Ishikawa (cell line): ENCODE measurements around the gene CADPS.

ENCODE experiments used
- CEBPB ChIP-seq: IDR thresholded peaks from 2 replicates; pipeline ENCODE4 v1.6.1; 2012
- CREB1 ChIP-seq: IDR thresholded peaks from 2 replicates; pipeline ENCODE4 v1.6.1; 2012; ENCODE audit warnings: low read depth
- EGR1 ChIP-seq: IDR thresholded peaks from 2 replicates; pipeline ENCODE4 v1.6.1; 2012
- EP300 ChIP-seq: IDR thresholded peaks from 2 replicates; pipeline ENCODE4 v1.6.1; 2012; ENCODE audit warnings: borderline replicate concordance
- FOXM1 ChIP-seq: IDR thresholded peaks from 2 replicates; pipeline ENCODE4 v1.6.1; 2012; ENCODE audit warnings: low read depth, borderline replicate concordance
- MAX ChIP-seq: IDR thresholded peaks from 2 replicates; pipeline ENCODE4 v1.6.1; 2012
- NFIC ChIP-seq: IDR thresholded peaks from 2 replicates; pipeline ENCODE4 v1.6.1; 2012
- RAD21 ChIP-seq: IDR thresholded peaks from 2 replicates; pipeline ENCODE4 v1.6.1; 2012; ENCODE audit warnings: low read depth
- TAF1 ChIP-seq: IDR thresholded peaks from 2 replicates; pipeline ENCODE4 v1.6.1; 2012; ENCODE audit warnings: low read depth, mild to moderate bottlenecking
- TCF12 ChIP-seq: IDR thresholded peaks from 2 replicates; pipeline ENCODE4 v1.6.1; 2012; ENCODE audit warnings: low read depth
- TEAD4 ChIP-seq: IDR thresholded peaks from 2 replicates; pipeline ENCODE4 v1.6.1; 2012
- YY1 ChIP-seq: IDR thresholded peaks from 2 replicates; pipeline ENCODE4 v1.6.1; 2012; ENCODE audit warnings: low read depth
- ZBTB7A ChIP-seq: IDR thresholded peaks from 2 replicates; pipeline ENCODE4 v1.6.1; 2012; ENCODE audit warnings: low read depth
- TF ChIP-seq, protein P1 (sequence below): IDR thresholded peaks from 2 replicates; pipeline ENCODE4 v1.6.1; 2012; ENCODE audit warnings: low read depth, mild to moderate bottlenecking
- TF ChIP-seq, protein P2 (sequence below): IDR thresholded peaks from 2 replicates; pipeline ENCODE4 v1.6.1; 2012

Gene CADPS

GRCh38 chr3:62439176-62439813 lies 435.9 kb downstream of the CADPS start:
- TF ChIP-seq TEAD4 (no peak), CREB1 (no peak), ZBTB7A (no peak), FOXM1 (no peak), TCF12 (no peak), EP300 (no peak), YY1 (no peak), NFIC (no peak), CEBPB (no peak), EGR1 (no peak)
- TF ChIP-seq, protein P1, sequence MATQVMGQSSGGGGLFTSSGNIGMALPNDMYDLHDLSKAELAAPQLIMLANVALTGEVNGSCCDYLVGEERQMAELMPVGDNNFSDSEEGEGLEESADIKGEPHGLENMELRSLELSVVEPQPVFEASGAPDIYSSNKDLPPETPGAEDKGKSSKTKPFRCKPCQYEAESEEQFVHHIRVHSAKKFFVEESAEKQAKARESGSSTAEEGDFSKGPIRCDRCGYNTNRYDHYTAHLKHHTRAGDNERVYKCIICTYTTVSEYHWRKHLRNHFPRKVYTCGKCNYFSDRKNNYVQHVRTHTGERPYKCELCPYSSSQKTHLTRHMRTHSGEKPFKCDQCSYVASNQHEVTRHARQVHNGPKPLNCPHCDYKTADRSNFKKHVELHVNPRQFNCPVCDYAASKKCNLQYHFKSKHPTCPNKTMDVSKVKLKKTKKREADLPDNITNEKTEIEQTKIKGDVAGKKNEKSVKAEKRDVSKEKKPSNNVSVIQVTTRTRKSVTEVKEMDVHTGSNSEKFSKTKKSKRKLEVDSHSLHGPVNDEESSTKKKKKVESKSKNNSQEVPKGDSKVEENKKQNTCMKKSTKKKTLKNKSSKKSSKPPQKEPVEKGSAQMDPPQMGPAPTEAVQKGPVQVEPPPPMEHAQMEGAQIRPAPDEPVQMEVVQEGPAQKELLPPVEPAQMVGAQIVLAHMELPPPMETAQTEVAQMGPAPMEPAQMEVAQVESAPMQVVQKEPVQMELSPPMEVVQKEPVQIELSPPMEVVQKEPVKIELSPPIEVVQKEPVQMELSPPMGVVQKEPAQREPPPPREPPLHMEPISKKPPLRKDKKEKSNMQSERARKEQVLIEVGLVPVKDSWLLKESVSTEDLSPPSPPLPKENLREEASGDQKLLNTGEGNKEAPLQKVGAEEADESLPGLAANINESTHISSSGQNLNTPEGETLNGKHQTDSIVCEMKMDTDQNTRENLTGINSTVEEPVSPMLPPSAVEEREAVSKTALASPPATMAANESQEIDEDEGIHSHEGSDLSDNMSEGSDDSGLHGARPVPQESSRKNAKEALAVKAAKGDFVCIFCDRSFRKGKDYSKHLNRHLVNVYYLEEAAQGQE, result no peak
- TF ChIP-seq, protein P2, sequence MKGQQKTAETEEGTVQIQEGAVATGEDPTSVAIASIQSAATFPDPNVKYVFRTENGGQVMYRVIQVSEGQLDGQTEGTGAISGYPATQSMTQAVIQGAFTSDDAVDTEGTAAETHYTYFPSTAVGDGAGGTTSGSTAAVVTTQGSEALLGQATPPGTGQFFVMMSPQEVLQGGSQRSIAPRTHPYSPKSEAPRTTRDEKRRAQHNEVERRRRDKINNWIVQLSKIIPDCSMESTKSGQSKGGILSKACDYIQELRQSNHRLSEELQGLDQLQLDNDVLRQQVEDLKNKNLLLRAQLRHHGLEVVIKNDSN, result no peak

DNA sequence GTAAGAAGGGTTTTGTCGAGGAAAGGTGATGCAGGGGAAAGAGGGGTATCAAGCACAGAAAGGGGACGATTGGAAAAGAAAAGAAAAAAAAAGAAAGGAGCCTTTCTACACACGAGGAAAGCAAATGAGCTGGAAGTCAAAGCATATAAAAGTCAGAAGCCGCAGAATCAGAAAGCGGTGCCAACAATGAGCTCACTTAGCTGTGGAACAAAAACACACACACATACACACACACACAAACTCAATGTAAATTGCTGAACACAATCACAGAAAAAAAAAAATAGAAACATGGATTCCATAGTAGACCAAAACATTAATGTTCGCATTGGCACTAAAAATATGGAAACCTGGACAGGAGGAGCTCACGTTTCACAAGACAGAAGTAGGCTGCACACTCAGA lies 438.4 kb downstream of the CADPS start:
- TF ChIP-seq ZBTB7A, result no peak
- no peak for TF ChIP-seq CREB1
- no peak for TF ChIP-seq RAD21
- TF ChIP-seq MAX, result no peak
- no peak for TF ChIP-seq FOXM1
- TF ChIP-seq TCF12, result no peak
- TF ChIP-seq YY1, result no peak
- no peak for TF ChIP-seq TEAD4
- TF ChIP-seq EP300, result no peak
- TF ChIP-seq, protein P1, result no peak
- no peak for TF ChIP-seq CEBPB
- no peak for TF ChIP-seq TAF1
- TF ChIP-seq, protein P2, result no peak
- no peak for TF ChIP-seq NFIC
- no peak for TF ChIP-seq EGR1

- no peak for TF ChIP-seq YY1
- no peak for TF ChIP-seq CEBPB
- TF ChIP-seq RAD21, result no peak
- no peak for TF ChIP-seq EGR1
- no peak for TF ChIP-seq TCF12
- no peak for TF ChIP-seq EP300
- TF ChIP-seq, protein P2, result no peak
- TF ChIP-seq FOXM1, result no peak
- TF ChIP-seq TAF1, result no peak
- no peak for TF ChIP-seq TEAD4
- TF ChIP-seq NFIC, result no peak
- no peak for TF ChIP-seq MAX
- TF ChIP-seq ZBTB7A, result no peak
- TF ChIP-seq CREB1, result no peak
- TF ChIP-seq, protein P1, result no peak
Measured at GRCh38 chr3:62433396-62433795, 441.8 kb downstream of the CADPS start.

DNA sequence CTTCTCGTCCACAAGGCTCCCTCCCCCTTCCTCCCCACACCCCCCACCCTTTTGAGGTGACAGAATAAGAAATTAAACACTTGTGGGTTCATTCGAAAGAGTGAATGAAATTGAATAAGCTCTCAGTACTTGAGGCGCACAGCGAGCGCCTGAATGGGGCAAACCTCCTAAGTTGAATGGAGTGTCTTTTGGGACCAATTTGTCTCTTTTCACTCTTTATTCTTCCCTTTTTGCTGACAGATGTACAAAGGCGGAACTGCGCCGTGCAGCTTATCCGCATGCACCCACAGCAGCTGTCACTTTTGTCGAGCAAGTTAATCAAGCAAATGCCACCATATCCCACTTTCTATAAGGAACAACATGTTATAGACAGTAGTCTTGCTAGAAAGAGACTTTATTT lies 454.0 kb downstream of the CADPS start:
- TF ChIP-seq NFIC (no peak), ZBTB7A (no peak), FOXM1 (no peak), YY1 (no peak), CEBPB (no peak), TEAD4 (no peak), TCF12 (no peak), RAD21 (no peak), TAF1 (no peak), MAX (no peak), EGR1 (no peak), EP300 (no peak), CREB1 (no peak)
- TF ChIP-seq, protein P2, result no peak
- TF ChIP-seq, protein P1, result no peak
